Testis (tissue), 3 donors: ENCODE results near the gene SOX6. TPM values are rescaled to one million over a fixed set of nuclear protein-coding genes. Genes with fewer than 3 reads are reported as not detected.

Source experiments
- DNase-seq: peaks from one replicate; pipeline ENCODE4 v3.0.0-alpha.2; 2019
- H3K27ac ChIP-seq, 2 donors: fragments of 200-600 bp; sonication (generic); one replicate each; pipeline ENCODE4 v1.5.1; 2019
- H3K27me3 ChIP-seq: fragments of 200-600 bp; sonication (generic); one replicate; pipeline ENCODE4 v1.5.1; 2019
- H3K36me3 ChIP-seq: fragments of 200-600 bp; sonication (generic); one replicate; pipeline ENCODE4 v1.5.1; 2017; ENCODE audit warnings: low read depth; ENCODE audit errors: missing control alignments
- H3K4me1 ChIP-seq: fragments of 200-600 bp; sonication (generic); one replicate; pipeline ENCODE4 v1.5.1; 2019
- H3K4me3 ChIP-seq, 2 donors: fragments of 200-600 bp; sonication (generic); one replicate each; pipeline ENCODE4 v1.5.1; 2017 to 2019
- H3K9me3 ChIP-seq: fragments of 200-600 bp; sonication (generic); one replicate; pipeline ENCODE4 v1.5.1; 2017
- CTCF ChIP-seq, 3 experiments: fragments of 450-650 bp in 2 of 3; fragments of 200-600 bp in 1 of 3; sonication (generic) in 1 of 3; IDR thresholded peaks; one replicate each; pipeline ENCODE4 v1.5.1; 2016 to 2019; ENCODE audit warnings: antibody characterized with exemption in 3 of 3, mild to moderate bottlenecking in 2 of 3, moderate library complexity in 1 of 3
- POLR2A ChIP-seq: fragments of 450-650 bp; IDR thresholded peaks from one replicate; pipeline ENCODE4 v1.6.1; 2017; ENCODE audit warnings: antibody characterized with exemption, mild to moderate bottlenecking, moderate library complexity
- WGBS, 2 donors: methylation state at CpG; one replicate each; pipeline ENCODE4 v1.1.5; 2018; 5-methylcytosine and 5-hydroxymethylcytosine counted together
- intact Hi-C: fragments of 100-400 bp; cut with DNase I; formaldehyde crosslinking; loops from one replicate; pipeline ENCODE4 v1.15.1; 2023; ENCODE audit warnings: low total_unique reads
- polyA plus RNA-seq: library from polyadenylated mRNA; stranded (reverse); fragments of 350-450 nt; fragmentation: Illumina TruSeq; extraction: RNeasy Lipid Tissue Mini Kit (QIAGEN cat#74804); gene quantifications from one replicate; pipeline ENCODE4 v1.2.3, GENCODE V29; 2014; ENCODE audit warnings: low read depth, low replicate concordance; ENCODE audit not compliant: insufficient read depth
- total RNA-seq, 2 donors: library from RNA; depleted of rRNA; stranded (reverse); fragments of >200 nt; gene quantifications; one replicate each; pipeline ENCODE4 v1.2.3, GENCODE V29; 2016

The SOX6 gene
- total and polyA plus RNA-seq, 3 donors from 2014 or later = 39.6 to 74.0 (median 52.3) TPM

- WGBS, 2 donors = 65 to 71% methylated on average over 4 of the region's 4 CpGs
Measured at GRCh38 chr11:16117989-16118756, 238.2 kb downstream of the SOX6 start.

GRCh38 chr11:16114978-16115871, 241.1 kb downstream of the SOX6 start:
- no peaks in the 10 kb centered on the region for H3K27me3 ChIP-seq
- no peak overlapping the region for H3K27ac ChIP-seq
- no peak for DNase-seq
- no peaks in the 10 kb centered on the region for H3K4me1 ChIP-seq
- H3K4me3 ChIP-seq = no peak overlapping the region
- intact Hi-C loops = no loop called here
- H3K9me3 ChIP-seq = no peaks in the 10 kb centered on the region
- WGBS, 2 donors = 92 to 94% methylated on average over 1 of the region's 1 CpG
- TF ChIP-seq CTCF (IDR thresholded peaks at IDR 0.05) (no peak), POLR2A (no peak)
- no peaks in the 10 kb centered on the region for H3K36me3 ChIP-seq

More at GRCh38 chr11:16117989-16118756, 238.2 kb downstream of the SOX6 start:
- DNase-seq = no peak
- no peak overlapping the region for H3K27ac ChIP-seq
- no peak overlapping the region for H3K4me3 ChIP-seq
- H3K36me3 ChIP-seq = no peaks in the 10 kb centered on the region
- intact Hi-C loops = no loop called here
- H3K4me1 ChIP-seq = no peaks in the 10 kb centered on the region
- H3K9me3 ChIP-seq = no peaks in the 10 kb centered on the region
- H3K27me3 ChIP-seq = no peaks in the 10 kb centered on the region
- no peak for TF ChIP-seq POLR2A
- TF ChIP-seq CTCF (IDR thresholded peaks at IDR 0.05) = no peak

GRCh38 chr11:16114431-16114830, 241.9 kb downstream of the SOX6 start:
- WGBS, 2 donors = 90 to 96% methylated on average over 2 of the region's 2 CpGs
- no peaks in the 10 kb centered on the region for H3K9me3 ChIP-seq

GRCh38 chr11:16111690-16112089, 244.7 kb downstream of the SOX6 start:
- WGBS, 2 donors = 85 to 94% methylated on average over 2 of the region's 2 CpGs
- Histone ChIP-seq H3K4me1 (no peaks in the 10 kb centered on the region), H3K27me3 (no peaks in the 10 kb centered on the region), H3K4me3 (no peak overlapping the region), H3K9me3 (no peaks in the 10 kb centered on the region), H3K27ac (no peak overlapping the region), H3K36me3 (no peaks in the 10 kb centered on the region)
- intact Hi-C loops = no loop called here
- no peak for TF ChIP-seq CTCF (IDR thresholded peaks at IDR 0.05)
- no peak for TF ChIP-seq POLR2A
- no peak for DNase-seq

More at GRCh38 chr11:16114431-16114830, 241.9 kb downstream of the SOX6 start:
- intact Hi-C loops = no loop called here
- TF ChIP-seq CTCF (IDR thresholded peaks at IDR 0.05) (no peak), POLR2A (no peak)
- H3K27me3 ChIP-seq = no peaks in the 10 kb centered on the region
- no peak overlapping the region for H3K4me3 ChIP-seq
- H3K27ac ChIP-seq = no peak overlapping the region
- no peaks in the 10 kb centered on the region for H3K36me3 ChIP-seq
- no peak for DNase-seq
- no peaks in the 10 kb centered on the region for H3K4me1 ChIP-seq
